ENCODE results near the gene ANKRD60.

The ANKRD60 gene

GRCh38 chr20:58228484-58229197 is at the start of gene ANKRD60:
Gene ANKRD60, minus strand, starts transcription at chr20:58228653. Its CDS starts 0 bp downstream, at chr20:58228653.
- peak; percentile 36 to 59 for DNase-seq

- DNase-seq, result no peak
These were observed 49.4 kb upstream of the ANKRD60 start for GRCh38 chr20:58277578-58278472.

- no peak for DNase-seq
These were observed 48.7 kb upstream of the ANKRD60 start for GRCh38 chr20:58277107-58277506.

GRCh38 chr20:58274384-58274783 is 45.9 kb upstream of the ANKRD60 start:
- DNase-seq, result no peak

- DNase-seq, result peak; percentile 36 to 42
These were observed 43.3 kb upstream of the ANKRD60 start for GRCh38 chr20:58271606-58272351.

- no peak for DNase-seq
These were observed 40.6 kb upstream of the ANKRD60 start for GRCh38 chr20:58268936-58269619.

- no peak for DNase-seq
These were observed 40.0 kb upstream of the ANKRD60 start for GRCh38 chr20:58268421-58268821.

GRCh38 chr20:58267389-58268215 is 39.1 kb upstream of the ANKRD60 start:
- no peak for DNase-seq

- DNase-seq, result no peak
These were observed 35.8 kb upstream of the ANKRD60 start for GRCh38 chr20:58264271-58264670.

GRCh38 chr20:58261660-58262059 is 33.2 kb upstream of the ANKRD60 start:
- DNase-seq, result no peak

GRCh38 chr20:58260006-58260405 is 31.6 kb upstream of the ANKRD60 start:
- DNase-seq, result no peak

- peak in 1 of 2 experiments; percentile 27 for DNase-seq
These were observed 28.4 kb upstream of the ANKRD60 start for GRCh38 chr20:58256842-58257241.

- no peak for DNase-seq
These were observed 27.9 kb upstream of the ANKRD60 start for GRCh38 chr20:58256307-58256706.

- no peak for DNase-seq
These were observed 26.4 kb upstream of the ANKRD60 start for GRCh38 chr20:58254890-58255289.

- DNase-seq, result no peak
These were observed 23.6 kb upstream of the ANKRD60 start for GRCh38 chr20:58251979-58252591.

- no peak for DNase-seq
These were observed 23.0 kb upstream of the ANKRD60 start for GRCh38 chr20:58251348-58251978.

GRCh38 chr20:58246346-58246745 is 17.9 kb upstream of the ANKRD60 start:
- DNase-seq, result no peak

GRCh38 chr20:58245931-58246330 is 17.5 kb upstream of the ANKRD60 start:
- DNase-seq, result no peak

- no peak for DNase-seq
These were observed 16.9 kb upstream of the ANKRD60 start for GRCh38 chr20:58245181-58245891.

- no peak for DNase-seq
These were observed 16.1 kb upstream of the ANKRD60 start for GRCh38 chr20:58244517-58245030.
